WTC11 (cell line): Measurements from ENCODE around the gene DDX4. TPM values are rescaled to one million over a fixed set of nuclear protein-coding genes. Genes with fewer than 3 reads are reported as not detected.

Source experiments
- ATAC-seq: fragments of 200-7000 bp; cut with Tn5 transposase; 2 replicates; pipeline ENCODE4 v1.10.0; 2021; ENCODE audit warnings: mild to moderate bottlenecking, moderate library complexity
- CTCF ChIA-PET: fragments of 300-600 bp; sonication (Branson Sonifier 250); formaldehyde crosslinking; loops from one replicate; lab custom pipeline; 2021; ENCODE audit warnings: antibody characterized with exemption; lab: Charles Lee
- POLR2A ChIA-PET: fragments of 350-600 bp; sonication (Branson Sonifier 250); formaldehyde crosslinking; loops from one replicate; lab custom pipeline; 2021; ENCODE audit warnings: antibody characterized with exemption; lab: Charles Lee
- DNase-seq: peaks from one replicate; pipeline ENCODE4 v3.0.0; 2021; ENCODE audit warnings: low spot score
- H3K27ac Mint-ChIP-seq: 2 replicates; pipeline ENCODE4 v1.8.0; 2021; ENCODE audit warnings: mixed read lengths
- H3K27me3 Mint-ChIP-seq: 2 replicates; pipeline ENCODE4 v1.8.0; 2021; ENCODE audit warnings: low read depth, mild to moderate bottlenecking, moderate library complexity, mixed read lengths
- H3K36me3 Mint-ChIP-seq: 2 replicates; pipeline ENCODE4 v1.8.0; 2021; ENCODE audit warnings: mixed read lengths
- H3K4me1 Mint-ChIP-seq: 2 replicates; pipeline ENCODE4 v1.8.0; 2022; ENCODE audit warnings: mixed read lengths
- H3K4me3 Mint-ChIP-seq: 2 replicates; pipeline ENCODE4 v1.8.0; 2021; ENCODE audit warnings: mild to moderate bottlenecking, moderate library complexity, mixed read lengths
- H3K9me3 Mint-ChIP-seq: 2 replicates; pipeline ENCODE4 v1.8.0; 2021; ENCODE audit warnings: mixed read lengths
- CREM ChIP-seq: sonication (generic); formaldehyde crosslinking; IDR thresholded peaks from 2 replicates; pipeline ENCODE4 v1.8.1; 2022; ENCODE audit warnings: mild to moderate bottlenecking, missing genetic modification reagents, moderate library complexity
- GABPB1 ChIP-seq: sonication (generic); formaldehyde crosslinking; IDR thresholded peaks from 2 replicates; pipeline ENCODE4 v1.8.1; 2023; ENCODE audit warnings: mild to moderate bottlenecking, missing genetic modification reagents
- NFYB ChIP-seq: sonication (generic); formaldehyde crosslinking; conservative IDR thresholded peaks from 2 replicates; pipeline ENCODE4 v1.8.0; 2022; ENCODE audit warnings: low read depth, missing genetic modification reagents
- SMAD4 ChIP-seq: sonication (generic); formaldehyde crosslinking; IDR thresholded peaks from 2 replicates; pipeline ENCODE4 v1.8.0; 2022; ENCODE audit warnings: mild to moderate bottlenecking, missing genetic modification reagents
- TEAD4 ChIP-seq: sonication (generic); formaldehyde crosslinking; IDR thresholded peaks from 2 replicates; pipeline ENCODE4 v1.8.0; 2022; ENCODE audit warnings: mild to moderate bottlenecking, missing genetic modification reagents
- ZBTB21 ChIP-seq: sonication (generic); formaldehyde crosslinking; IDR thresholded peaks from 2 replicates; pipeline ENCODE4 v1.8.1; 2023; ENCODE audit warnings: mild to moderate bottlenecking, missing genetic modification reagents, borderline replicate concordance
- ZNF219 ChIP-seq: sonication (generic); formaldehyde crosslinking; IDR thresholded peaks from 2 replicates; pipeline ENCODE4 v1.8.0; 2023; ENCODE audit warnings: missing genetic modification reagents, mild to moderate bottlenecking, borderline replicate concordance
- ZNF317 ChIP-seq: sonication (generic); formaldehyde crosslinking; IDR thresholded peaks from 2 replicates; pipeline ENCODE4 v1.8.1; 2023; ENCODE audit warnings: low read depth, mild to moderate bottlenecking, moderate library complexity, missing genetic modification reagents, borderline replicate concordance
- total RNA-seq: library from RNA; stranded (reverse); gene quantifications from 3 replicates; pipeline ENCODE4 v1.2.3, GENCODE V29; 2021
- TF ChIP-seq, protein P1 (sequence below): sonication (generic); formaldehyde crosslinking; IDR thresholded peaks from 2 replicates; pipeline ENCODE4 v1.8.0; 2022; ENCODE audit warnings: mild to moderate bottlenecking, missing genetic modification reagents
- TF ChIP-seq, protein P2 (sequence below): sonication (generic); formaldehyde crosslinking; IDR thresholded peaks from 2 replicates; pipeline ENCODE4 v1.8.0; 2023; ENCODE audit warnings: missing genetic modification reagents
- TF ChIP-seq, protein P3 (sequence below): sonication (generic); formaldehyde crosslinking; IDR thresholded peaks from 2 replicates; pipeline ENCODE4 v1.8.1; 2022; ENCODE audit warnings: mild to moderate bottlenecking, missing genetic modification reagents, moderate library complexity, borderline replicate concordance
- TF ChIP-seq, protein P4 (sequence below): sonication (generic); formaldehyde crosslinking; IDR thresholded peaks from 2 replicates; pipeline ENCODE4 v1.8.1; 2023; ENCODE audit warnings: mild to moderate bottlenecking, missing genetic modification reagents
- TF ChIP-seq, protein P5 (sequence below): sonication (generic); formaldehyde crosslinking; IDR thresholded peaks from 2 replicates; pipeline ENCODE4 v1.8.1; 2023; ENCODE audit warnings: mild to moderate bottlenecking, missing genetic modification reagents, moderate library complexity
- TF ChIP-seq, protein P6 (sequence below): fragments of 250-450 bp; sonication (Bioruptor Pico); IDR thresholded peaks from 2 replicates; pipeline ENCODE4 v1.9.0; 2021; ENCODE audit warnings: mild to moderate bottlenecking
- TF ChIP-seq, protein P7 (sequence below): sonication (generic); formaldehyde crosslinking; IDR thresholded peaks from 2 replicates; pipeline ENCODE4 v1.8.1; 2022; ENCODE audit warnings: low read depth, mild to moderate bottlenecking, moderate library complexity, missing genetic modification reagents, borderline replicate concordance
- TF ChIP-seq, protein P8 (sequence below): fragments of 250-450 bp; sonication (Bioruptor Pico); IDR thresholded peaks from 2 replicates; pipeline ENCODE4 v1.8.0; 2021; ENCODE audit warnings: mild to moderate bottlenecking
- TF ChIP-seq, protein P9 (sequence below): fragments of 200-600 bp; IDR thresholded peaks from 2 replicates; pipeline ENCODE4 v1.8.0; 2022; ENCODE audit warnings: antibody characterized with exemption
- TF ChIP-seq, protein P10 (sequence below): sonication (generic); formaldehyde crosslinking; IDR thresholded peaks from 2 replicates; pipeline ENCODE4 v1.8.0; 2023; ENCODE audit warnings: mild to moderate bottlenecking, missing genetic modification reagents

DDX4 gene
- total RNA-seq, 1 experiment from 2014 or later = not detected

DNA sequence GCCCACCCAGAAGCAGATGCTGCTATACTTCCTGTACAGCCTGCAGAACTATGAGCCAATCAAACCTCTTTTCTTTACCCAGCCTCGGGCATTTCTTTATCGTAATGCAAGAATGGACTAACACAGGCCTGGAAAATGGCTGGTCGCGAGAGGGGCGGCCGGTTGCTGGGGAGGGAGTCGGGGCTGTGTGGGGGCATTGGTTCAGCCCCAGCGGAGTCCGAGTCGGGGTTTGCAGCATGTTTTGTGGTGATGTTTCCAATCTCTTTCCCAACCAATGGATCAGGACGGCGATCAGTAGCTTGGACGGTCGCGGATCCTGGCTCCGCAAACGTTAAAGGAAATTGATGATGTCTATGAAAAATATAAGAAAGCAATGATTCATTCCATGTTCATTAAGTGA lies 94.6 kb downstream of the DDX4 start:
- Mint-ChIP-seq H3K27ac (no peak overlapping the region), H3K9me3 (peaks cover 12% of the 10 kb centered on the region; the same call in 1 of the 2 replicates), H3K27me3 (no peaks in the 10 kb centered on the region), H3K36me3 (no peaks in the 10 kb centered on the region), H3K4me1 (no peaks in the 10 kb centered on the region), H3K4me3 (no peak overlapping the region)
- ChIA-PET POLR2A (no interaction called here), CTCF (no interaction called here)
- TF ChIP-seq TEAD4 (CRISPR knock-in tag) = no peak
- TF ChIP-seq, protein P1, sequence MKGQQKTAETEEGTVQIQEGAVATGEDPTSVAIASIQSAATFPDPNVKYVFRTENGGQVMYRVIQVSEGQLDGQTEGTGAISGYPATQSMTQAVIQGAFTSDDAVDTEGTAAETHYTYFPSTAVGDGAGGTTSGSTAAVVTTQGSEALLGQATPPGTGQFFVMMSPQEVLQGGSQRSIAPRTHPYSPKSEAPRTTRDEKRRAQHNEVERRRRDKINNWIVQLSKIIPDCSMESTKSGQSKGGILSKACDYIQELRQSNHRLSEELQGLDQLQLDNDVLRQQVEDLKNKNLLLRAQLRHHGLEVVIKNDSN = no peak
- no peak for TF ChIP-seq ZBTB21 (CRISPR knock-in tag)
- TF ChIP-seq, protein P2, sequence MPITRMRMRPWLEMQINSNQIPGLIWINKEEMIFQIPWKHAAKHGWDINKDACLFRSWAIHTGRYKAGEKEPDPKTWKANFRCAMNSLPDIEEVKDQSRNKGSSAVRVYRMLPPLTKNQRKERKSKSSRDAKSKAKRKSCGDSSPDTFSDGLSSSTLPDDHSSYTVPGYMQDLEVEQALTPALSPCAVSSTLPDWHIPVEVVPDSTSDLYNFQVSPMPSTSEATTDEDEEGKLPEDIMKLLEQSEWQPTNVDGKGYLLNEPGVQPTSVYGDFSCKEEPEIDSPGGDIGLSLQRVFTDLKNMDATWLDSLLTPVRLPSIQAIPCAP (CRISPR knock-in tag) = no peak
- TF ChIP-seq SMAD4 (CRISPR knock-in tag) = no peak
- TF ChIP-seq NFYB = no peak
- TF ChIP-seq, protein P3, sequence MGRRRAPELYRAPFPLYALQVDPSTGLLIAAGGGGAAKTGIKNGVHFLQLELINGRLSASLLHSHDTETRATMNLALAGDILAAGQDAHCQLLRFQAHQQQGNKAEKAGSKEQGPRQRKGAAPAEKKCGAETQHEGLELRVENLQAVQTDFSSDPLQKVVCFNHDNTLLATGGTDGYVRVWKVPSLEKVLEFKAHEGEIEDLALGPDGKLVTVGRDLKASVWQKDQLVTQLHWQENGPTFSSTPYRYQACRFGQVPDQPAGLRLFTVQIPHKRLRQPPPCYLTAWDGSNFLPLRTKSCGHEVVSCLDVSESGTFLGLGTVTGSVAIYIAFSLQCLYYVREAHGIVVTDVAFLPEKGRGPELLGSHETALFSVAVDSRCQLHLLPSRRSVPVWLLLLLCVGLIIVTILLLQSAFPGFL = no peak
- TF ChIP-seq, protein P4, sequence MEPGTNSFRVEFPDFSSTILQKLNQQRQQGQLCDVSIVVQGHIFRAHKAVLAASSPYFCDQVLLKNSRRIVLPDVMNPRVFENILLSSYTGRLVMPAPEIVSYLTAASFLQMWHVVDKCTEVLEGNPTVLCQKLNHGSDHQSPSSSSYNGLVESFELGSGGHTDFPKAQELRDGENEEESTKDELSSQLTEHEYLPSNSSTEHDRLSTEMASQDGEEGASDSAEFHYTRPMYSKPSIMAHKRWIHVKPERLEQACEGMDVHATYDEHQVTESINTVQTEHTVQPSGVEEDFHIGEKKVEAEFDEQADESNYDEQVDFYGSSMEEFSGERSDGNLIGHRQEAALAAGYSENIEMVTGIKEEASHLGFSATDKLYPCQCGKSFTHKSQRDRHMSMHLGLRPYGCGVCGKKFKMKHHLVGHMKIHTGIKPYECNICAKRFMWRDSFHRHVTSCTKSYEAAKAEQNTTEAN (CRISPR knock-in tag) = no peak
- TF ChIP-seq, protein P5, sequence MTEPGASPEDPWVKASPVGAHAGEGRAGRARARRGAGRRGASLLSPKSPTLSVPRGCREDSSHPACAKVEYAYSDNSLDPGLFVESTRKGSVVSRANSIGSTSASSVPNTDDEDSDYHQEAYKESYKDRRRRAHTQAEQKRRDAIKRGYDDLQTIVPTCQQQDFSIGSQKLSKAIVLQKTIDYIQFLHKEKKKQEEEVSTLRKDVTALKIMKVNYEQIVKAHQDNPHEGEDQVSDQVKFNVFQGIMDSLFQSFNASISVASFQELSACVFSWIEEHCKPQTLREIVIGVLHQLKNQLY (CRISPR knock-in tag) = no peak
- TF ChIP-seq, protein P6, sequence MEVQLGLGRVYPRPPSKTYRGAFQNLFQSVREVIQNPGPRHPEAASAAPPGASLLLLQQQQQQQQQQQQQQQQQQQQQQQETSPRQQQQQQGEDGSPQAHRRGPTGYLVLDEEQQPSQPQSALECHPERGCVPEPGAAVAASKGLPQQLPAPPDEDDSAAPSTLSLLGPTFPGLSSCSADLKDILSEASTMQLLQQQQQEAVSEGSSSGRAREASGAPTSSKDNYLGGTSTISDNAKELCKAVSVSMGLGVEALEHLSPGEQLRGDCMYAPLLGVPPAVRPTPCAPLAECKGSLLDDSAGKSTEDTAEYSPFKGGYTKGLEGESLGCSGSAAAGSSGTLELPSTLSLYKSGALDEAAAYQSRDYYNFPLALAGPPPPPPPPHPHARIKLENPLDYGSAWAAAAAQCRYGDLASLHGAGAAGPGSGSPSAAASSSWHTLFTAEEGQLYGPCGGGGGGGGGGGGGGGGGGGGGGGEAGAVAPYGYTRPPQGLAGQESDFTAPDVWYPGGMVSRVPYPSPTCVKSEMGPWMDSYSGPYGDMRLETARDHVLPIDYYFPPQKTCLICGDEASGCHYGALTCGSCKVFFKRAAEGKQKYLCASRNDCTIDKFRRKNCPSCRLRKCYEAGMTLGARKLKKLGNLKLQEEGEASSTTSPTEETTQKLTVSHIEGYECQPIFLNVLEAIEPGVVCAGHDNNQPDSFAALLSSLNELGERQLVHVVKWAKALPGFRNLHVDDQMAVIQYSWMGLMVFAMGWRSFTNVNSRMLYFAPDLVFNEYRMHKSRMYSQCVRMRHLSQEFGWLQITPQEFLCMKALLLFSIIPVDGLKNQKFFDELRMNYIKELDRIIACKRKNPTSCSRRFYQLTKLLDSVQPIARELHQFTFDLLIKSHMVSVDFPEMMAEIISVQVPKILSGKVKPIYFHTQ = no peak
- TF ChIP-seq, protein P7, sequence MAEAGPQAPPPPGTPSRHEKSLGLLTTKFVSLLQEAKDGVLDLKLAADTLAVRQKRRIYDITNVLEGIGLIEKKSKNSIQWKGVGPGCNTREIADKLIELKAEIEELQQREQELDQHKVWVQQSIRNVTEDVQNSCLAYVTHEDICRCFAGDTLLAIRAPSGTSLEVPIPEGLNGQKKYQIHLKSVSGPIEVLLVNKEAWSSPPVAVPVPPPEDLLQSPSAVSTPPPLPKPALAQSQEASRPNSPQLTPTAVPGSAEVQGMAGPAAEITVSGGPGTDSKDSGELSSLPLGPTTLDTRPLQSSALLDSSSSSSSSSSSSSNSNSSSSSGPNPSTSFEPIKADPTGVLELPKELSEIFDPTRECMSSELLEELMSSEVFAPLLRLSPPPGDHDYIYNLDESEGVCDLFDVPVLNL (CRISPR knock-in tag) = no peak
- no peak for TF ChIP-seq GABPB1 (CRISPR knock-in tag)
- TF ChIP-seq, protein P8, sequence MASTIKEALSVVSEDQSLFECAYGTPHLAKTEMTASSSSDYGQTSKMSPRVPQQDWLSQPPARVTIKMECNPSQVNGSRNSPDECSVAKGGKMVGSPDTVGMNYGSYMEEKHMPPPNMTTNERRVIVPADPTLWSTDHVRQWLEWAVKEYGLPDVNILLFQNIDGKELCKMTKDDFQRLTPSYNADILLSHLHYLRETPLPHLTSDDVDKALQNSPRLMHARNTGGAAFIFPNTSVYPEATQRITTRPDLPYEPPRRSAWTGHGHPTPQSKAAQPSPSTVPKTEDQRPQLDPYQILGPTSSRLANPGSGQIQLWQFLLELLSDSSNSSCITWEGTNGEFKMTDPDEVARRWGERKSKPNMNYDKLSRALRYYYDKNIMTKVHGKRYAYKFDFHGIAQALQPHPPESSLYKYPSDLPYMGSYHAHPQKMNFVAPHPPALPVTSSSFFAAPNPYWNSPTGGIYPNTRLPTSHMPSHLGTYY (CRISPR knock-in tag) = no peak
- TF ChIP-seq, protein P9, sequence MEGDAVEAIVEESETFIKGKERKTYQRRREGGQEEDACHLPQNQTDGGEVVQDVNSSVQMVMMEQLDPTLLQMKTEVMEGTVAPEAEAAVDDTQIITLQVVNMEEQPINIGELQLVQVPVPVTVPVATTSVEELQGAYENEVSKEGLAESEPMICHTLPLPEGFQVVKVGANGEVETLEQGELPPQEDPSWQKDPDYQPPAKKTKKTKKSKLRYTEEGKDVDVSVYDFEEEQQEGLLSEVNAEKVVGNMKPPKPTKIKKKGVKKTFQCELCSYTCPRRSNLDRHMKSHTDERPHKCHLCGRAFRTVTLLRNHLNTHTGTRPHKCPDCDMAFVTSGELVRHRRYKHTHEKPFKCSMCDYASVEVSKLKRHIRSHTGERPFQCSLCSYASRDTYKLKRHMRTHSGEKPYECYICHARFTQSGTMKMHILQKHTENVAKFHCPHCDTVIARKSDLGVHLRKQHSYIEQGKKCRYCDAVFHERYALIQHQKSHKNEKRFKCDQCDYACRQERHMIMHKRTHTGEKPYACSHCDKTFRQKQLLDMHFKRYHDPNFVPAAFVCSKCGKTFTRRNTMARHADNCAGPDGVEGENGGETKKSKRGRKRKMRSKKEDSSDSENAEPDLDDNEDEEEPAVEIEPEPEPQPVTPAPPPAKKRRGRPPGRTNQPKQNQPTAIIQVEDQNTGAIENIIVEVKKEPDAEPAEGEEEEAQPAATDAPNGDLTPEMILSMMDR = no peak
- TF ChIP-seq, protein P10, sequence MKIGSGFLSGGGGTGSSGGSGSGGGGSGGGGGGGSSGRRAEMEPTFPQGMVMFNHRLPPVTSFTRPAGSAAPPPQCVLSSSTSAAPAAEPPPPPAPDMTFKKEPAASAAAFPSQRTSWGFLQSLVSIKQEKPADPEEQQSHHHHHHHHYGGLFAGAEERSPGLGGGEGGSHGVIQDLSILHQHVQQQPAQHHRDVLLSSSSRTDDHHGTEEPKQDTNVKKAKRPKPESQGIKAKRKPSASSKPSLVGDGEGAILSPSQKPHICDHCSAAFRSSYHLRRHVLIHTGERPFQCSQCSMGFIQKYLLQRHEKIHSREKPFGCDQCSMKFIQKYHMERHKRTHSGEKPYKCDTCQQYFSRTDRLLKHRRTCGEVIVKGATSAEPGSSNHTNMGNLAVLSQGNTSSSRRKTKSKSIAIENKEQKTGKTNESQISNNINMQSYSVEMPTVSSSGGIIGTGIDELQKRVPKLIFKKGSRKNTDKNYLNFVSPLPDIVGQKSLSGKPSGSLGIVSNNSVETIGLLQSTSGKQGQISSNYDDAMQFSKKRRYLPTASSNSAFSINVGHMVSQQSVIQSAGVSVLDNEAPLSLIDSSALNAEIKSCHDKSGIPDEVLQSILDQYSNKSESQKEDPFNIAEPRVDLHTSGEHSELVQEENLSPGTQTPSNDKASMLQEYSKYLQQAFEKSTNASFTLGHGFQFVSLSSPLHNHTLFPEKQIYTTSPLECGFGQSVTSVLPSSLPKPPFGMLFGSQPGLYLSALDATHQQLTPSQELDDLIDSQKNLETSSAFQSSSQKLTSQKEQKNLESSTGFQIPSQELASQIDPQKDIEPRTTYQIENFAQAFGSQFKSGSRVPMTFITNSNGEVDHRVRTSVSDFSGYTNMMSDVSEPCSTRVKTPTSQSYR (CRISPR knock-in tag) = no peak
- TF ChIP-seq ZNF317 (CRISPR knock-in tag) = no peak
- TF ChIP-seq ZNF219 (CRISPR knock-in tag) = no peak
- TF ChIP-seq CREM = no peak
- no peak for ATAC-seq
- no peak for DNase-seq
